ENCODE measurements around the gene CBLN3.
"Not testable (repeated sequence)": the region's sequence is repeated elsewhere in the genome, so short reads cannot be mapped to it uniquely, and the experiment has no call there.

Gene CBLN3

GRCh38 chr14:24463884-24464785, 34.7 kb upstream of the CBLN3 start:
- in situ Hi-C loops (cut with MboI; ENCODE audit: low sequenced_read_pairs, unreplicated experiment) = no loop called here
- TF ChIP-seq CTCF (IDR thresholded peaks at IDR 0.05; ENCODE audit: borderline replicate concordance, control extremely low read depth, extremely low read depth, insufficient read depth, missing control alignments) = no peak
- no peak for DNase-seq (ENCODE audit: low spot score)

- DNase-seq (ENCODE audit: low spot score) = no peak
- in situ Hi-C loops (cut with MboI; ENCODE audit: low sequenced_read_pairs, unreplicated experiment) = no loop called here
- TF ChIP-seq CTCF (IDR thresholded peaks at IDR 0.05; ENCODE audit: borderline replicate concordance, control extremely low read depth, extremely low read depth, insufficient read depth, missing control alignments) = no peak
Measured at GRCh38 chr14:24463017-24463883, 33.8 kb upstream of the CBLN3 start.

- DNase-seq (ENCODE audit: low spot score) = no peak
- TF ChIP-seq CTCF (IDR thresholded peaks at IDR 0.05; ENCODE audit: borderline replicate concordance, control extremely low read depth, extremely low read depth, insufficient read depth, missing control alignments) = no peak
- in situ Hi-C loops (cut with MboI; ENCODE audit: low sequenced_read_pairs, unreplicated experiment) = no loop called here
Measured at GRCh38 chr14:24461336-24461735, 31.9 kb upstream of the CBLN3 start.

GRCh38 chr14:24459331-24459730, 29.9 kb upstream of the CBLN3 start:
- in situ Hi-C loops (cut with MboI; ENCODE audit: low sequenced_read_pairs, unreplicated experiment) = no loop called here

GRCh38 chr14:24458736-24459135, 29.3 kb upstream of the CBLN3 start:
- in situ Hi-C loops (cut with MboI; ENCODE audit: low sequenced_read_pairs, unreplicated experiment) = no loop called here
- TF ChIP-seq CTCF (IDR thresholded peaks at IDR 0.05; ENCODE audit: borderline replicate concordance, control extremely low read depth, extremely low read depth, insufficient read depth, missing control alignments) = no peak
- no peak for DNase-seq (ENCODE audit: low spot score)

More at GRCh38 chr14:24459331-24459730, 29.9 kb upstream of the CBLN3 start:
- no peak for DNase-seq (ENCODE audit: low spot score)
- TF ChIP-seq CTCF (IDR thresholded peaks at IDR 0.05; ENCODE audit: borderline replicate concordance, control extremely low read depth, extremely low read depth, insufficient read depth, missing control alignments) = no peak

- in situ Hi-C loops (cut with MboI; ENCODE audit: low sequenced_read_pairs, unreplicated experiment) = no loop called here
- DNase-seq (ENCODE audit: low spot score) = no peak
- TF ChIP-seq CTCF (IDR thresholded peaks at IDR 0.05; ENCODE audit: borderline replicate concordance, control extremely low read depth, extremely low read depth, insufficient read depth, missing control alignments) = no peak
Measured at GRCh38 chr14:24456980-24457379, 27.5 kb upstream of the CBLN3 start.

GRCh38 chr14:24450828-24451227, 21.4 kb upstream of the CBLN3 start:
- DNase-seq (ENCODE audit: low spot score); in situ Hi-C loops (cut with MboI; ENCODE audit: low sequenced_read_pairs, unreplicated experiment): not testable (repeated sequence)

Data from GM13976 (cell line).